ENCODE data around the gene SLF2. TPM values are rescaled to one million over a fixed set of nuclear protein-coding genes. Genes with fewer than 3 reads are reported as not detected.
A peak's percentile ranks its signal among the peaks of the same experiment; 100 is the strongest.

The SLF2 gene
- total and polyA plus RNA-seq, 12 donors = 4.8 to 23.6 (median 18.3) TPM

DNA sequence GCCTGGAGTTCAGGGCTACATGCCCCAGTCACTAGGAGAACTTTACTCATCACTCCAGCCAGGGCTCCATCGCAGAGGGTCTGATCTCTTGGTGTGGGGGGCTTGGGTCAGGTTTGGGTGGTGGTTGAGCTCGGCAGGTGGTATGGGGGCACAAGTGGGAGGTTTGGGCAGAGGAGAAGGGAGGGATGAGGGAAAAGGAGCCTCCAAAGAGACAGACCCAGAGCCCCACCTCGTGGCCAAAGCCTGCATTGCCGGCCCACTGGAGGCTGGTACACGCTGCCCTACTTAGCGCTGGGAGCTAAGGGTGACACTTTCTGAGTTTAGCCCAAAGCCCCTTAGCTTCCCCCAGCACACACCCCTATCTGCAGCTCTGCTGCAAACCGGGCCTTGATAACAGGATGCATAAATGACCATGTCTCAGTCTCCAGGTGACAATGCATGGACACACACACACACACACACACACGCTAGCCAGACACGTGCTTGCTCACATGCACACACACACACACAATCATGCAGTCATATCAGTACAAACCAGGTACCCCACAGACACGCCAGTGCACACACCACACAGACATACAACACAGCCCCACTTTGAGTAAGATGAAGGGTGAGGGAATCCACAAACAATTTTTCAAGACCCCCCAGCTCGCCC, 101.6 kb downstream of the SLF2 start:
- ATAC-seq = peak; percentile 55 to 80 (median 68)
- H3K27ac ChIP-seq = no peak overlapping the region
- intact Hi-C loops (cut with DNase I) = loop anchor here in 5 of 10 donors (1.0 to 2.0 kb wide), 3 partner anchors 20 to 46 kb away; no protein-coding TSS in a partner anchor
- H3K4me3 ChIP-seq = no peak overlapping the region
- WGBS, 2 donors = 17 to 20% methylated on average over 11 of the region's 11 CpGs
- H3K9me3 ChIP-seq = no peaks in the 10 kb centered on the region
- peaks cover 7 to 47% (median 26%) of the 10 kb centered on the region in 9 donors for H3K4me1 ChIP-seq
- peaks cover 0 to 29% (median 24%) of the 10 kb centered on the region in 7 donors for H3K27me3 ChIP-seq
- peak; percentile 85 to 93 (median 89) for TF ChIP-seq CTCF (IDR thresholded peaks at IDR 0.05)
- peak; percentile 81 to 90 for DNase-seq
- no peaks in the 10 kb centered on the region for H3K36me3 ChIP-seq

Small RNAs within 50 kb of the gene (microRNA-seq; reads per million reads assigned to microRNA genes)
- 0 reads per million in 2 donors for gene MIR608

Other genes with a start within 250 kb of the SLF2 start
- gene PAX2, start 167.4 kb upstream of the SLF2 start, total RNA-seq = not detected
- not detected for gene PAX2, start 167.4 kb upstream of the SLF2 start, polyA plus RNA-seq
- 1 to 10 TPM in 2 of 10 donors, under 1 TPM in 8; 0.26 to 1.6 (median 0.80) TPM for gene SEMA4G, start 56.5 kb downstream of the SLF2 start, total RNA-seq
- 1 to 10 TPM in 1 of 2 donors, under 1 TPM in 1; 0.20 to 1.6 TPM for gene SEMA4G, start 56.5 kb downstream of the SLF2 start, polyA plus RNA-seq
- 10 to 100 TPM; 43.8 to 73.4 (median 55.2) TPM for gene MRPL43, start 74.5 kb downstream of the SLF2 start, total RNA-seq
- gene MRPL43, start 74.5 kb downstream of the SLF2 start, polyA plus RNA-seq = 100 to 1,000 TPM; 102 to 123 TPM
- gene TWNK, start 74.6 kb downstream of the SLF2 start, total RNA-seq = 1 to 10 TPM; 4.7 to 7.7 (median 5.4) TPM
- 1 to 10 TPM; 4.2 to 6.1 TPM for gene TWNK, start 74.6 kb downstream of the SLF2 start, polyA plus RNA-seq
- 10 to 100 TPM; 28.6 to 48.3 (median 38.9) TPM for gene LZTS2, start 86.8 kb downstream of the SLF2 start, total RNA-seq
- 10 to 100 TPM; 43.8 to 73.7 TPM for gene LZTS2, start 86.8 kb downstream of the SLF2 start, polyA plus RNA-seq
- gene PDZD7, start 118.2 kb downstream of the SLF2 start, total RNA-seq = under 1 TPM in 9 of 10 donors, not detected in 1; 0.17 to 0.60 (median 0.22) TPM
- gene PDZD7, start 118.2 kb downstream of the SLF2 start, polyA plus RNA-seq = under 1 TPM; 0.13 to 0.66 TPM
- 10 to 100 TPM in 9 of 10 donors, 1 to 10 TPM in 1; 8.4 to 25.7 (median 14.2) TPM for gene SFXN3, start 118.3 kb downstream of the SLF2 start, total RNA-seq
- 10 to 100 TPM; 16.6 to 23.6 TPM for gene SFXN3, start 118.3 kb downstream of the SLF2 start, polyA plus RNA-seq
- 10 to 100 TPM in 4 of 10 donors, 1 to 10 TPM in 6; 3.3 to 13.1 (median 8.5) TPM for gene KAZALD1, start 149.0 kb downstream of the SLF2 start, total RNA-seq
- 10 to 100 TPM; 12.2 to 16.5 TPM for gene KAZALD1, start 149.0 kb downstream of the SLF2 start, polyA plus RNA-seq
- under 1 TPM in 2 of 10 donors, not detected in 8; 0.27 to 0.74 TPM for gene TLX1, start 218.3 kb downstream of the SLF2 start, total RNA-seq
- under 1 TPM in 1 of 2 donors, not detected in 1; 0.03 TPM for gene TLX1, start 218.3 kb downstream of the SLF2 start, polyA plus RNA-seq

Data from heart right ventricle (tissue), 16 donors.